ENCODE measurements around the gene ARFIP1.

ARFIP1 gene

DNA sequence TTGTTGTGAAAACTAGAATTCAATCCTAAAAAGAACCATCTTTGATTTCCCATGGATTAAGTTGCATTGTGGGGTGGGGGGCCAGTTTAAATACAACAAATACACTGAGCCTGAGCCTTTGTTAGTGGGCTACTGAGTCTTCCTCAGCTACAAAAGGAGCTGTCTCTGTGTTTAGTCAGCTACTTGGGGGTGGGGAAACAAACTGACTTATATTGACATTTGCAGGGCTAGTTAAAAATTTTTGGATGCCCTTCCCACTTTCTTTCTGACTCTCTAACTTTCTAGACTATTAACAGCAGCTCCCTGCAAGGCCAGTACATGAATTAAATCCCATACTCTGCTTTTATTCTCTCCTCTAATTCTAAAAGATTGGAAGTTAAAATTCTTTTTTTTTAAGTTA, 123.9 kb downstream of the ARFIP1 start:
- no peak for TF ChIP-seq EZH2phosphoT487 (conservative IDR thresholded peaks at IDR 0.05; ENCODE audit: low read length)
- TF ChIP-seq, protein P1, sequence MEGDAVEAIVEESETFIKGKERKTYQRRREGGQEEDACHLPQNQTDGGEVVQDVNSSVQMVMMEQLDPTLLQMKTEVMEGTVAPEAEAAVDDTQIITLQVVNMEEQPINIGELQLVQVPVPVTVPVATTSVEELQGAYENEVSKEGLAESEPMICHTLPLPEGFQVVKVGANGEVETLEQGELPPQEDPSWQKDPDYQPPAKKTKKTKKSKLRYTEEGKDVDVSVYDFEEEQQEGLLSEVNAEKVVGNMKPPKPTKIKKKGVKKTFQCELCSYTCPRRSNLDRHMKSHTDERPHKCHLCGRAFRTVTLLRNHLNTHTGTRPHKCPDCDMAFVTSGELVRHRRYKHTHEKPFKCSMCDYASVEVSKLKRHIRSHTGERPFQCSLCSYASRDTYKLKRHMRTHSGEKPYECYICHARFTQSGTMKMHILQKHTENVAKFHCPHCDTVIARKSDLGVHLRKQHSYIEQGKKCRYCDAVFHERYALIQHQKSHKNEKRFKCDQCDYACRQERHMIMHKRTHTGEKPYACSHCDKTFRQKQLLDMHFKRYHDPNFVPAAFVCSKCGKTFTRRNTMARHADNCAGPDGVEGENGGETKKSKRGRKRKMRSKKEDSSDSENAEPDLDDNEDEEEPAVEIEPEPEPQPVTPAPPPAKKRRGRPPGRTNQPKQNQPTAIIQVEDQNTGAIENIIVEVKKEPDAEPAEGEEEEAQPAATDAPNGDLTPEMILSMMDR (IDR thresholded peaks at IDR 0.05; ENCODE audit: insufficient read depth, low read length, poor library complexity, severe bottlenecking) = no peak
- no peaks in the 10 kb centered on the region for H3F3A ChIP-seq (ENCODE audit: insufficient read depth)
- no peaks in the 10 kb centered on the region for H3K79me2 ChIP-seq (ENCODE audit: insufficient read depth, low read length)
- H3K4me3 ChIP-seq (ENCODE audit: insufficient read depth, low read length, poor library complexity, severe bottlenecking) = no peak overlapping the region
- H2AFZ ChIP-seq (ENCODE audit: low read depth, low read length, severe bottlenecking) = no peak overlapping the region
- no peak overlapping the region for H3K9ac ChIP-seq (ENCODE audit: low read length)
- no peak overlapping the region for H3K4me2 ChIP-seq (ENCODE audit: low read depth, low read length, poor library complexity, severe bottlenecking)
- H3K27me3 ChIP-seq (ENCODE audit: low read length) = no peaks in the 10 kb centered on the region
- no peaks in the 10 kb centered on the region for H3K36me3 ChIP-seq (ENCODE audit: low read length)
- H3K9me2 ChIP-seq (replicated peaks; ENCODE audit: insufficient read depth, low read length) = no peaks in the 10 kb centered on the region
- H4K20me1 ChIP-seq (ENCODE audit: low read depth, low read length) = 0 out of 2 replicates have a peak, but pooled peaks cover 3% of the 10 kb centered on the region
- H3K9me3 ChIP-seq (ENCODE audit: insufficient read depth, low read length) = no peaks in the 10 kb centered on the region
- no peak overlapping the region for H3K27ac ChIP-seq (ENCODE audit: low read depth, low read length)

DNA sequence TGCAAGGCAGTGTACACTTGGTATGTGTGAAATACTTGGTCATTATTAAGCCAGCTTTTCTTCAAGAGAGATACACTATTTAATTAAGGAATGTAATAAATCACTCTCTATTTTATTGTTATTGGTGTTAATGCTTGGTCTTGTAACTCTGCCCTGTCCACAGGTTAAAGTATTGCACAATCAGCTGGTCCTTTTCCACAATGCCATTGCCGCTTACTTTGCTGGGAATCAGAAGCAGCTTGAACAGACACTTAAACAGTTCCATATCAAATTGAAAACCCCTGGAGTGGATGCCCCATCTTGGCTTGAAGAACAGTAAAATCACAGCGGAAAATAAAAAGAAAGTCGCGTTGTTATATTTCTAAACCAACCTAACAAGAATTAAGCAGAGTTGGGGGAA, 130.1 kb downstream of the ARFIP1 start:
- Histone ChIP-seq H3K27ac (ENCODE audit: low read depth, low read length) (no peak overlapping the region), H3K9ac (ENCODE audit: low read length) (no peak overlapping the region), H3K4me2 (ENCODE audit: low read depth, low read length, poor library complexity, severe bottlenecking) (no peak overlapping the region), H3K36me3 (ENCODE audit: low read length) (no peaks in the 10 kb centered on the region), H3K79me2 (ENCODE audit: insufficient read depth, low read length) (no peaks in the 10 kb centered on the region), H3F3A (ENCODE audit: insufficient read depth) (no peaks in the 10 kb centered on the region), H3K9me2 (replicated peaks; ENCODE audit: insufficient read depth, low read length) (no peaks in the 10 kb centered on the region), H3K27me3 (ENCODE audit: low read length) (no peaks in the 10 kb centered on the region), H2AFZ (ENCODE audit: low read depth, low read length, severe bottlenecking) (no peak overlapping the region), H4K20me1 (ENCODE audit: low read depth, low read length) (no peaks in the 10 kb centered on the region), H3K9me3 (ENCODE audit: insufficient read depth, low read length) (no peaks in the 10 kb centered on the region), H3K4me3 (ENCODE audit: insufficient read depth, low read length, poor library complexity, severe bottlenecking) (no peak overlapping the region)
- TF ChIP-seq, protein P1 (IDR thresholded peaks at IDR 0.05; ENCODE audit: insufficient read depth, low read length, poor library complexity, severe bottlenecking) = no peak
- TF ChIP-seq EZH2phosphoT487 (conservative IDR thresholded peaks at IDR 0.05; ENCODE audit: low read length) = no peak

DNA sequence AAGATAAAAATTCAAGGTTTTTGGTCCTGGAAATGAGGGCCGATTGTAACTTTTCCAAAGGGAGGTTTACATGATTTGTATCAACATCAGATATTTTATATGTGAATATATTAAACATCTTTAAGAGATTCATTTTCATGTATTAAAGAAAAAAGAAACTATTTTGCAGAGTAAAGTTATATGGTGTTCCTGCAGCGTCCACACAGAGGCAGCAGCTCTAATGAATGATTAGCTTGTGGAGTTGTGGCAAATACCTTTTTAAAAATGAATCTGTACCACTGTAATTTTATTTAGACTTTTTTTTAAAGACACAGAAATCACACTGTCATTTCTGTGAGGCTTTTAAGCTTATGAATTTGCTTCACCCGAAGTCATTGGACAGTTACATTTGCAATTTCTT, 130.8 kb downstream of the ARFIP1 start:
- H3K4me2 ChIP-seq (ENCODE audit: low read depth, low read length, poor library complexity, severe bottlenecking) = no peak overlapping the region
- no peak overlapping the region for H3K4me3 ChIP-seq (ENCODE audit: insufficient read depth, low read length, poor library complexity, severe bottlenecking)
- no peak overlapping the region for H3K27ac ChIP-seq (ENCODE audit: low read depth, low read length)
- no peaks in the 10 kb centered on the region for H3K9me3 ChIP-seq (ENCODE audit: insufficient read depth, low read length)
- no peaks in the 10 kb centered on the region for H3K36me3 ChIP-seq (ENCODE audit: low read length)
- no peaks in the 10 kb centered on the region for H4K20me1 ChIP-seq (ENCODE audit: low read depth, low read length)
- no peak for TF ChIP-seq EZH2phosphoT487 (conservative IDR thresholded peaks at IDR 0.05; ENCODE audit: low read length)
- TF ChIP-seq, protein P1 (IDR thresholded peaks at IDR 0.05; ENCODE audit: insufficient read depth, low read length, poor library complexity, severe bottlenecking) = no peak
- H3K27me3 ChIP-seq (ENCODE audit: low read length) = no peaks in the 10 kb centered on the region
- no peak overlapping the region for H2AFZ ChIP-seq (ENCODE audit: low read depth, low read length, severe bottlenecking)
- no peaks in the 10 kb centered on the region for H3K79me2 ChIP-seq (ENCODE audit: insufficient read depth, low read length)
- no peaks in the 10 kb centered on the region for H3F3A ChIP-seq (ENCODE audit: insufficient read depth)
- no peaks in the 10 kb centered on the region for H3K9me2 ChIP-seq (replicated peaks; ENCODE audit: insufficient read depth, low read length)
- H3K9ac ChIP-seq (ENCODE audit: low read length) = no peak overlapping the region

Measured in SU-DHL-6 (cell line).